Activated naive CD4-positive, alpha-beta T cell (primary cell): Measurements from ENCODE around the gene CHIA.

Experiments used
- DNase-seq, 4 experiments: peaks; one replicate each; lab custom pipeline; 2025; lab: John Stamatoyannopoulos, UW

The CHIA gene

DNA sequence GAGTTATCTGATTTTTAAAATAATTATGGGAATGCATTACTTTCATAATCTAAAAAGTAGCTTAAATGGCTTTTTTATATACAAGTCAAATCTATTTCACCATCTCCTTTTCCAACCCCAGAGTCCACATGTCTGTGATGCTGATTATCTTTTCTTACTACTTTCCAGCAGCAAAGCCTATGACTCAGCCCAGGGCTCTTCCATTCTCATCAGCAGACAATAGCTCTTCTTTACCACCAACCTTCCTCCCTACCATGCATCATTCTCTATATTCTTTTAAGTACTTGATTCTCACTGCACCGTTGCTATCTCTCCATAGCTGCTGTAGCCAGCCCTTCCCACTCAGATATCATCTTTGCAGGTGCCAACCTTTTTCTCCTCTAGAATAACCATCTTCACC, 75.6 kb downstream of the CHIA start:
- no peak for DNase-seq

DNA sequence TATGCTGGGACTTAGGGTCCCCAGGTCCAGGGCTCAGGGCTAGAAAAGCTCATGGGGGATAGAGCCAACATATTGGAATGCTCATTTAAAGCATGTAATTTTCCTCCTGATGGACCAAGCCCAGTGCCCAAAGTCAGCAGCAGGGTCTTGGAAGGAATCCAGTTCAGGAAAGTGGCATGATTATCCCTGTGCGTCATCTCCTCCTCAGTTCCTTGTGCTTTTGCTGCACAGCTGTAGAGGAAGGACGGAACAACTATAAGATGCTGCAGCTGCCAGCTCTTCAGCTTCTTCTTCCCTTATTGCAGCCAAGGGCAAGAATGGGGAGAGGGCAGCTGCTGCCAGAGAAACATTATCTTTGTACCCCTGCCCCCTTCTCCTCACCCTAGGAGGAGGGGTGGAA, 78.5 kb downstream of the CHIA start:
- DNase-seq: no peak

DNA sequence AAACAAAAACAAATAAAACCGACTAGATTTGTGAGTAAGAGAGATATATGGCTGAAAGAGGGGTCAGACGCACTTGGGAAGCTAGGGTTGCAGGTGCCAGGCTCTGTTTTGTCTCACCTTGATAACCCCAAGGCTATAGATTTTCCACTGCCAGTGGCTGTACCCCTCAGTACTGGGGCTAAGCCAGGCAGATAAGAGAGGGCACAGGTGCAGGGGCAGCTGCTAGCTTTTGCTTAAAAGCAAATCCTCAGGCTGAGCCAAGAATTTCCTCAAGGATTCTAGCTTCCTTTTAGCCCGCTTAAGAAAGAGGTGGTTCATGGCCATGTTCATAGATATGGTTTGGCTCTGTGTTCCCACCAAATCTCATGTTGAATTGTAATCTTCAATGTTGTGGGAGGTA, 79.0 kb downstream of the CHIA start:
- DNase-seq: no peak
